ENCODE results near the gene ST6GALNAC5. TPM values are rescaled to one million over a fixed set of nuclear protein-coding genes. Genes with fewer than 3 reads are reported as not detected.

The ST6GALNAC5 gene
- total RNA-seq, 2 experiments from 2014 or later: not detected

GRCh38 chr1:77061162-77061561 lies 193.9 kb downstream of the ST6GALNAC5 start:
- H3K36me3 Mint-ChIP-seq (ENCODE audit: low read depth): no peaks in the 10 kb centered on the region
- no peak overlapping the region for H3K27ac ChIP-seq (ENCODE audit: low read depth in 1 of 2, low read length in 2 of 2)
- POLR2A ChIA-PET: no interaction called here
- no peaks in the 10 kb centered on the region for H3K9me3 ChIP-seq (ENCODE audit: control insufficient read depth in 1 of 2, insufficient read depth in 1 of 2, low read length in 2 of 2)
- CTCF ChIA-PET: no interaction called here
- H3K4me3 ChIP-seq (ENCODE audit: low read length): no peak overlapping the region
- H3K27me3 Mint-ChIP-seq: peaks cover 4% of the 10 kb centered on the region
- DNase-seq (no peak), ATAC-seq (ENCODE audit: poor library complexity) (no peak)
- H3K27ac Mint-ChIP-seq: no peak overlapping the region
- no peaks in the 10 kb centered on the region for H3K4me1 ChIP-seq (ENCODE audit: insufficient read depth, low read length)
- no peak for TF ChIP-seq CTCF (IDR thresholded peaks at IDR 0.05)
- H3K4me3 Mint-ChIP-seq: no peak overlapping the region
- no peaks in the 10 kb centered on the region for H3K36me3 ChIP-seq (ENCODE audit: insufficient read depth, low read length)
- no peaks in the 10 kb centered on the region for H3K9me3 Mint-ChIP-seq
- peaks cover 3 to 5% of the 10 kb centered on the region in 2 experiments for H3K27me3 ChIP-seq (ENCODE audit: control insufficient read depth in 1 of 2, insufficient read depth in 2 of 2, low read length in 2 of 2)
- intact Hi-C loops (cut with DNase I, micrococcal nuclease): no loop called here
- H3K4me1 Mint-ChIP-seq (ENCODE audit: low read depth): no peaks in the 10 kb centered on the region

GRCh38 chr1:77063118-77063517 lies 195.8 kb downstream of the ST6GALNAC5 start:
- no peaks in the 10 kb centered on the region for H3K9me3 ChIP-seq (ENCODE audit: control insufficient read depth in 1 of 2, insufficient read depth in 1 of 2, low read length in 2 of 2)
- no peaks in the 10 kb centered on the region for H3K4me1 ChIP-seq (ENCODE audit: insufficient read depth, low read length)
- Mint-ChIP-seq H3K4me1 (ENCODE audit: low read depth) (no peaks in the 10 kb centered on the region), H3K4me3 (no peak overlapping the region), H3K9me3 (no peaks in the 10 kb centered on the region), H3K36me3 (ENCODE audit: low read depth) (no peaks in the 10 kb centered on the region), H3K27ac (no peak overlapping the region), H3K27me3 (peaks cover 10% of the 10 kb centered on the region)
- H3K27ac ChIP-seq (ENCODE audit: low read depth in 1 of 2, low read length in 2 of 2): no peak overlapping the region
- peaks cover 3 to 5% of the 10 kb centered on the region in 2 experiments for H3K27me3 ChIP-seq (ENCODE audit: control insufficient read depth in 1 of 2, insufficient read depth in 2 of 2, low read length in 2 of 2)
- no peak for TF ChIP-seq CTCF (IDR thresholded peaks at IDR 0.05)
- DNase-seq (no peak), ATAC-seq (ENCODE audit: poor library complexity) (no peak)
- H3K4me3 ChIP-seq (ENCODE audit: low read length): no peak overlapping the region
- ChIA-PET CTCF (no interaction called here), POLR2A (no interaction called here)
- H3K36me3 ChIP-seq (ENCODE audit: insufficient read depth, low read length): no peaks in the 10 kb centered on the region
- intact Hi-C loops (cut with DNase I, micrococcal nuclease): no loop called here

GRCh38 chr1:77064246-77064645 lies 197.0 kb downstream of the ST6GALNAC5 start:
- no peak for DNase-seq
- H3K27me3 ChIP-seq (ENCODE audit: control insufficient read depth in 1 of 2, insufficient read depth in 2 of 2, low read length in 2 of 2): peaks cover 3 to 5% of the 10 kb centered on the region in 2 experiments
- no peak for TF ChIP-seq CTCF (IDR thresholded peaks at IDR 0.05)

More at GRCh38 chr1:77064246-77064645, 197.0 kb downstream of the ST6GALNAC5 start:
- ATAC-seq (ENCODE audit: poor library complexity): no peak
- POLR2A ChIA-PET: no interaction called here
- Mint-ChIP-seq H3K36me3 (ENCODE audit: low read depth) (no peaks in the 10 kb centered on the region), H3K9me3 (no peaks in the 10 kb centered on the region), H3K27ac (no peak overlapping the region), H3K27me3 (peaks cover 10% of the 10 kb centered on the region), H3K4me1 (ENCODE audit: low read depth) (no peaks in the 10 kb centered on the region), H3K4me3 (no peak overlapping the region)
- H3K4me3 ChIP-seq (ENCODE audit: low read length): no peak overlapping the region
- CTCF ChIA-PET: no interaction called here
- intact Hi-C loops (cut with DNase I, micrococcal nuclease): no loop called here
- H3K4me1 ChIP-seq (ENCODE audit: insufficient read depth, low read length): no peaks in the 10 kb centered on the region
- H3K9me3 ChIP-seq (ENCODE audit: control insufficient read depth in 1 of 2, insufficient read depth in 1 of 2, low read length in 2 of 2): no peaks in the 10 kb centered on the region
- H3K27ac ChIP-seq (ENCODE audit: low read depth in 1 of 2, low read length in 2 of 2): no peak overlapping the region
- H3K36me3 ChIP-seq (ENCODE audit: insufficient read depth, low read length): no peaks in the 10 kb centered on the region
